ENCODE measurements around the gene IGSF22. TPM values are rescaled to one million over a fixed set of nuclear protein-coding genes. Genes with fewer than 3 reads are reported as not detected.

The IGSF22 gene
- polyA plus RNA-seq, 1 of the 3 experiments (the other 2 are of a cell fraction), result 0.02 TPM

- no peak for TF ChIP-seq YY1 (IDR thresholded peaks at IDR 0.05; ENCODE audit: low read depth)
- no peak for TF ChIP-seq REST (IDR thresholded peaks at IDR 0.05; ENCODE audit: low read depth, low read length)
These were observed 19.3 kb upstream of the IGSF22 start (continued) for GRCh38 chr11:18745251-18745650.

- ChIA-PET CTCF (interaction anchor here (0.8 to 11.6 kb wide), 8 partner anchors 14 to 629 kb away, joined by 3 to 103 read pairs (median 4); no protein-coding TSS in a partner anchor), POLR2A (no interaction called here)
- no peaks in the 10 kb centered on the region for H3K79me2 ChIP-seq (ENCODE audit: insufficient read depth)
- no peaks in the 10 kb centered on the region for H3K36me3 ChIP-seq (replicated peaks in 1 of 2; ENCODE audit: control insufficient read depth in 1 of 2, insufficient read depth in 2 of 2, low read length in 1 of 2)
- no peaks in the 10 kb centered on the region for H3F3A ChIP-seq (replicated peaks; ENCODE audit: insufficient read depth)
- no peaks in the 10 kb centered on the region for H4K20me1 ChIP-seq (ENCODE audit: insufficient read depth)
- H3K4me3 ChIP-seq (ENCODE audit: low read depth in 2 of 2, low read length in 1 of 2), result no peak overlapping the region
- H3K27me3 ChIP-seq (ENCODE audit: insufficient read depth), result no peaks in the 10 kb centered on the region
- DNase-seq, result no peak
- H3K9me3 ChIP-seq, result no peaks in the 10 kb centered on the region
- 82% methylated on average over 4 of the region's 15 CpGs for WGBS (ENCODE audit: low lambda C conversion rate)
- no peak overlapping the region for H2AFZ ChIP-seq (ENCODE audit: low read depth)
- no peaks in the 10 kb centered on the region; a peak in 1 of 4 replicates for H3K4me1 ChIP-seq (ENCODE audit: control insufficient read depth in 1 of 2, insufficient read depth in 2 of 2, low read depth in 1 of 2, low read length in 1 of 2)
- H3K4me2 ChIP-seq, result no peak overlapping the region
- no peak overlapping the region for H3K27ac ChIP-seq (ENCODE audit: low read depth in 2 of 2, low read length in 1 of 2)
- TF ChIP-seq TAF1 (IDR thresholded peaks at IDR 0.05; ENCODE audit: borderline replicate concordance, low read depth, low read length), result no peak
- TF ChIP-seq YY1 (IDR thresholded peaks at IDR 0.05; ENCODE audit: low read depth), result no peak
- H3K9me2 ChIP-seq, result no peaks in the 10 kb centered on the region
- no peak overlapping the region for H3K9ac ChIP-seq
These were observed 18.0 kb upstream of the IGSF22 start for GRCh38 chr11:18743900-18744514.

- H3K4me1 ChIP-seq (ENCODE audit: control insufficient read depth in 1 of 2, insufficient read depth in 2 of 2, low read depth in 1 of 2, low read length in 1 of 2), result no peaks in the 10 kb centered on the region; a peak in 1 of 4 replicates
- no peaks in the 10 kb centered on the region for H3K36me3 ChIP-seq (replicated peaks in 1 of 2; ENCODE audit: control insufficient read depth in 1 of 2, insufficient read depth in 2 of 2, low read length in 1 of 2)
- DNase-seq, result no peak
- no peak overlapping the region for H3K27ac ChIP-seq (ENCODE audit: low read depth in 2 of 2, low read length in 1 of 2)
- H2AFZ ChIP-seq (ENCODE audit: low read depth), result no peak overlapping the region
- H3K79me2 ChIP-seq (ENCODE audit: insufficient read depth), result no peaks in the 10 kb centered on the region
- no peak overlapping the region for H3K4me2 ChIP-seq
- ChIA-PET POLR2A (no interaction called here), CTCF (interaction anchor here (1.0 to 11.6 kb wide), 9 partner anchors 13 to 628 kb away, joined by 3 to 103 read pairs (median 4); no protein-coding TSS in a partner anchor)
- WGBS (ENCODE audit: low lambda C conversion rate), result 84% methylated on average over 9 of the region's 10 CpGs
- no peaks in the 10 kb centered on the region for H3K27me3 ChIP-seq (ENCODE audit: insufficient read depth)
- no peaks in the 10 kb centered on the region for H3K9me2 ChIP-seq
- H4K20me1 ChIP-seq (ENCODE audit: insufficient read depth), result no peaks in the 10 kb centered on the region
- no peak overlapping the region for H3K9ac ChIP-seq
- no peaks in the 10 kb centered on the region for H3F3A ChIP-seq (replicated peaks; ENCODE audit: insufficient read depth)
- no peaks in the 10 kb centered on the region for H3K9me3 ChIP-seq
- TF ChIP-seq TEAD4 (IDR thresholded peaks at IDR 0.05; ENCODE audit: borderline replicate concordance, insufficient read depth), result no peak
- TF ChIP-seq FOXM1 (IDR thresholded peaks at IDR 0.05; ENCODE audit: low read depth), result no peak
- no peak for TF ChIP-seq USF2 (IDR thresholded peaks at IDR 0.05; ENCODE audit: borderline replicate concordance, low read depth, low read length)
- no peak for TF ChIP-seq RFX5 (IDR thresholded peaks at IDR 0.05; ENCODE audit: low read length)
- no peak for TF ChIP-seq MAX (IDR thresholded peaks at IDR 0.05; ENCODE audit: low read depth)
- TF ChIP-seq POLR2AphosphoS5 (IDR thresholded peaks at IDR 0.05; ENCODE audit: low read depth, low read length), result no peak
- no peak for TF ChIP-seq REST (IDR thresholded peaks at IDR 0.05; ENCODE audit: low read depth, low read length)
- no peak for TF ChIP-seq RCOR1 (IDR thresholded peaks at IDR 0.05; ENCODE audit: low read length)
- TF ChIP-seq ELF1 (IDR thresholded peaks at IDR 0.05), result no peak
- no peak overlapping the region for H3K4me3 ChIP-seq (ENCODE audit: low read depth in 2 of 2, low read length in 1 of 2)
These were observed 17.4 kb upstream of the IGSF22 start for GRCh38 chr11:18743365-18743764.
